Hepatocyte (in vitro differentiated cells): Measurements from ENCODE around the gene SRP19.

ENCODE experiments used
- CTCF ChIP-seq: fragments of 200-600 bp; sonication (generic); IDR thresholded peaks from 2 replicates; pipeline ENCODE4 v1.5.1; 2016; ENCODE audit warnings: antibody characterized with exemption, mild to moderate bottlenecking; ENCODE audit not compliant: poor library complexity
- EZH2 ChIP-seq: fragments of 200-600 bp; sonication (generic); IDR thresholded peaks from 2 replicates; pipeline ENCODE4 v1.6.1; 2016; ENCODE audit warnings: antibody characterized with exemption, mild to moderate bottlenecking, borderline replicate concordance

DNA sequence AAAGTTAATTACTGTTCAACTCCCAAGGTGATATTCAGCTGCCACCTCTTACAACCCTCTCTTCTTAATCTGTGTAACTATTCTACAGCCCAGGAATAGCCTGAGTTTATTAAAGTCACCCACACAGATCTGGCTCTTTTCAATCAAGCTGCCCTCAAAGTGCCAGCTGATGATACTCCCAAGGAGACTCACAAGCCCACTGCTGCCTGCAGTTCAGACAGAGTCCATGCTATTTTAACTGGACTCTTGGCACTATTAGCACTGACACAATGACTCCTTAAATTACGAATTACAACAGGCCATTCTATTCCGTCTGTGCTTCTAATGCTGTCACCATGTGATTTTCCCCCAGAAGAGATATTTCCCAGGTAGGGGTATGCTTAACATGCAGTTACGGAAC, 34.6 kb downstream of the SRP19 start:
- no peak for TF ChIP-seq EZH2
- no peak for TF ChIP-seq CTCF
